HepG2 (cell line): ENCODE data around the gene GINM1. TPM values are rescaled to one million over a fixed set of nuclear protein-coding genes. Genes with fewer than 3 reads are reported as not detected.

ENCODE experiments used
- CCAR2 ChIP-seq: fragments of 200-400 bp; formaldehyde crosslinking; optimal IDR thresholded peaks from 2 replicates; pipeline ENCODE3; 2018; ENCODE audit warnings: low read depth, mild to moderate bottlenecking, low read length, moderate library complexity
- CHD2 ChIP-seq: IDR thresholded peaks from 2 replicates; pipeline ENCODE4 v1.6.1; 2011; ENCODE audit warnings: low read depth, low read length, improper control_type of control experiment
- ELF4 ChIP-seq: sonication (generic); formaldehyde crosslinking; IDR thresholded peaks from 2 replicates; pipeline ENCODE4 v1.5.0; 2020; ENCODE audit warnings: missing genetic modification reagents, mild to moderate bottlenecking, moderate library complexity, borderline replicate concordance
- IRX3 ChIP-seq: sonication (generic); formaldehyde crosslinking; IDR thresholded peaks from 2 replicates; pipeline ENCODE4 v1.8.1; 2023; ENCODE audit warnings: mild to moderate bottlenecking, low read depth, missing genetic modification reagents, borderline replicate concordance
- KLF13 ChIP-seq: sonication (generic); formaldehyde crosslinking; IDR thresholded peaks from 2 replicates; pipeline ENCODE4 v1.4.0; 2020; ENCODE audit warnings: mild to moderate bottlenecking, missing genetic modification reagents
- MED1 ChIP-seq: sonication (generic); formaldehyde crosslinking; IDR thresholded peaks from 2 replicates; pipeline ENCODE4 v1.4.0; 2020; ENCODE audit warnings: missing genetic modification reagents
- MLLT10 ChIP-seq: sonication (generic); formaldehyde crosslinking; IDR thresholded peaks from 2 replicates; pipeline ENCODE4 v1.4.0; 2020; ENCODE audit warnings: missing genetic modification reagents
- MTA3 ChIP-seq: sonication (generic); formaldehyde crosslinking; IDR thresholded peaks from 2 replicates; pipeline ENCODE4 v1.4.0; 2020; ENCODE audit warnings: missing genetic modification reagents
- POLR2G ChIP-seq: fragments of 200-400 bp; formaldehyde crosslinking; IDR thresholded peaks from 2 replicates; pipeline ENCODE4 v1.6.1; 2018; ENCODE audit warnings: mild to moderate bottlenecking, low read depth, low read length, moderate library complexity
- RBFOX2 ChIP-seq: fragments of 200-400 bp; formaldehyde crosslinking; IDR thresholded peaks from 2 replicates; pipeline ENCODE4 v1.6.1; 2017; ENCODE audit warnings: low read depth, mild to moderate bottlenecking, low read length
- SKI ChIP-seq: fragments of 450-650 bp; IDR thresholded peaks from one replicate; pipeline ENCODE4 v1.6.1; 2018; ENCODE audit warnings: mild to moderate bottlenecking; ENCODE audit not compliant: partially characterized antibody
- XBP1 ChIP-seq: sonication (generic); formaldehyde crosslinking; IDR thresholded peaks from 2 replicates; pipeline ENCODE4 v1.5.0; 2020; ENCODE audit warnings: missing genetic modification reagents
- ZFYVE20 ChIP-seq: sonication (generic); formaldehyde crosslinking; IDR thresholded peaks from 2 replicates; pipeline ENCODE4 v1.8.0; 2023; ENCODE audit warnings: low read depth, mild to moderate bottlenecking, moderate library complexity, missing genetic modification reagents, borderline replicate concordance
- ZNF205 ChIP-seq: IDR thresholded peaks from 2 replicates; pipeline ENCODE4 v1.6.1; 2018; ENCODE audit warnings: missing biosample characterization, missing genetic modification reagents
- ZNF234 ChIP-seq: sonication (generic); formaldehyde crosslinking; conservative IDR thresholded peaks from 2 replicates; pipeline ENCODE4 v1.5.1; 2020; ENCODE audit warnings: mild to moderate bottlenecking, missing genetic modification reagents
- ZNF253 ChIP-seq: sonication (generic); formaldehyde crosslinking; IDR thresholded peaks from 2 replicates; pipeline ENCODE4 v1.8.0; 2022; ENCODE audit warnings: mild to moderate bottlenecking, missing genetic modification reagents, borderline replicate concordance
- ZNF34 ChIP-seq: sonication (generic); formaldehyde crosslinking; IDR thresholded peaks from 2 replicates; pipeline ENCODE4 v1.4.0; 2020; ENCODE audit warnings: mild to moderate bottlenecking, missing genetic modification reagents, borderline replicate concordance
- ZSCAN25 ChIP-seq: sonication (generic); formaldehyde crosslinking; IDR thresholded peaks from 2 replicates; pipeline ENCODE4 v1.8.0; 2022; ENCODE audit warnings: mild to moderate bottlenecking, missing genetic modification reagents
- ZXDC ChIP-seq: sonication (generic); formaldehyde crosslinking; IDR thresholded peaks from 2 replicates; pipeline ENCODE4 v1.5.0; 2020; ENCODE audit warnings: mild to moderate bottlenecking, missing genetic modification reagents
- polyA plus RNA-seq, 8 experiments: library from polyadenylated mRNA; depleted of rRNA in 3 of 8; stranded (reverse) in 7 of 8; unstranded in 1 of 8; fragments of >200 nt; fragmentation: Illumina TruSeq in 4 of 8; extraction: Trizol in 4 of 8; gene quantifications; 2 replicates each; pipeline versions ENCODE4 v1.2.1 to v1.2.3, GENCODE V29; 2011 to 2016; ENCODE audit warnings: low read depth in 4 of 8, missing spikeins in 1 of 8, mixed read lengths in 1 of 8; ENCODE audit not compliant: insufficient read depth in 1 of 8
- total RNA-seq, 5 experiments: library from RNA; depleted of rRNA; stranded (reverse); fragments of >200 nt; fragmentation: Illumina TruSeq; extraction: Trizol; gene quantifications; 2 replicates each; pipeline ENCODE4 v1.2.3, GENCODE V29; 2016; ENCODE audit warnings: low read depth in 1 of 5
- TF ChIP-seq, protein P1 (sequence below): sonication (generic); formaldehyde crosslinking; IDR thresholded peaks from 2 replicates; pipeline ENCODE4 v1.4.0; 2020; ENCODE audit warnings: mild to moderate bottlenecking, missing genetic modification reagents, borderline replicate concordance
- TF ChIP-seq, protein P2 (sequence below): IDR thresholded peaks from 2 replicates; pipeline ENCODE4 v1.6.1; 2016; ENCODE audit warnings: low read depth, control low read depth

The GINM1 gene
- total and polyA plus RNA-seq, 2 of the 13 experiments (the other 11 are each of a cell fraction or from before 2014, with no cell fraction given): 19.4 to 27.5 TPM

GRCh38 chr6:149566410-149567193, 427 bp downstream of the GINM1 start (continued):
- no peak for TF ChIP-seq CCAR2
- no peak for TF ChIP-seq SKI
- TF ChIP-seq KLF13: no peak
- peak; percentile 86; the same call in 1 of the 2 replicates for TF ChIP-seq IRX3 (CRISPR knock-in tag)
- TF ChIP-seq RBFOX2: peak; percentile 82
- TF ChIP-seq ZNF253 (CRISPR knock-in tag): no peak
- TF ChIP-seq, protein P1, sequence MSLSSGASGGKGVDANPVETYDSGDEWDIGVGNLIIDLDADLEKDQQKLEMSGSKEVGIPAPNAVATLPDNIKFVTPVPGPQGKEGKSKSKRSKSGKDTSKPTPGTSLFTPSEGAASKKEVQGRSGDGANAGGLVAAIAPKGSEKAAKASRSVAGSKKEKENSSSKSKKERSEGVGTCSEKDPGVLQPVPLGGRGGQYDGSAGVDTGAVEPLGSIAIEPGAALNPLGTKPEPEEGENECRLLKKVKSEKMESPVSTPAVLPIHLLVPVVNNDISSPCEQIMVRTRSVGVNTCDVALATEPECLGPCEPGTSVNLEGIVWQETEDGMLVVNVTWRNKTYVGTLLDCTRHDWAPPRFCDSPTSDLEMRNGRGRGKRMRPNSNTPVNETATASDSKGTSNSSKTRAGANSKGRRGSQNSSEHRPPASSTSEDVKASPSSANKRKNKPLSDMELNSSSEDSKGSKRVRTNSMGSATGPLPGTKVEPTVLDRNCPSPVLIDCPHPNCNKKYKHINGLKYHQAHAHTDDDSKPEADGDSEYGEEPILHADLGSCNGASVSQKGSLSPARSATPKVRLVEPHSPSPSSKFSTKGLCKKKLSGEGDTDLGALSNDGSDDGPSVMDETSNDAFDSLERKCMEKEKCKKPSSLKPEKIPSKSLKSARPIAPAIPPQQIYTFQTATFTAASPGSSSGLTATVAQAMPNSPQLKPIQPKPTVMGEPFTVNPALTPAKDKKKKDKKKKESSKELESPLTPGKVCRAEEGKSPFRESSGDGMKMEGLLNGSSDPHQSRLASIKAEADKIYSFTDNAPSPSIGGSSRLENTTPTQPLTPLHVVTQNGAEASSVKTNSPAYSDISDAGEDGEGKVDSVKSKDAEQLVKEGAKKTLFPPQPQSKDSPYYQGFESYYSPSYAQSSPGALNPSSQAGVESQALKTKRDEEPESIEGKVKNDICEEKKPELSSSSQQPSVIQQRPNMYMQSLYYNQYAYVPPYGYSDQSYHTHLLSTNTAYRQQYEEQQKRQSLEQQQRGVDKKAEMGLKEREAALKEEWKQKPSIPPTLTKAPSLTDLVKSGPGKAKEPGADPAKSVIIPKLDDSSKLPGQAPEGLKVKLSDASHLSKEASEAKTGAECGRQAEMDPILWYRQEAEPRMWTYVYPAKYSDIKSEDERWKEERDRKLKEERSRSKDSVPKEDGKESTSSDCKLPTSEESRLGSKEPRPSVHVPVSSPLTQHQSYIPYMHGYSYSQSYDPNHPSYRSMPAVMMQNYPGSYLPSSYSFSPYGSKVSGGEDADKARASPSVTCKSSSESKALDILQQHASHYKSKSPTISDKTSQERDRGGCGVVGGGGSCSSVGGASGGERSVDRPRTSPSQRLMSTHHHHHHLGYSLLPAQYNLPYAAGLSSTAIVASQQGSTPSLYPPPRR: peak; percentile 33; the same call in 1 of the 2 replicates
- no peak for TF ChIP-seq XBP1 (CRISPR knock-in tag)
- peak; percentile 69 for TF ChIP-seq ZSCAN25
- TF ChIP-seq ZFYVE20 (CRISPR knock-in tag): no peak
- no peak for TF ChIP-seq MED1 (CRISPR knock-in tag)
- no peak for TF ChIP-seq CHD2
- TF ChIP-seq, protein P2, sequence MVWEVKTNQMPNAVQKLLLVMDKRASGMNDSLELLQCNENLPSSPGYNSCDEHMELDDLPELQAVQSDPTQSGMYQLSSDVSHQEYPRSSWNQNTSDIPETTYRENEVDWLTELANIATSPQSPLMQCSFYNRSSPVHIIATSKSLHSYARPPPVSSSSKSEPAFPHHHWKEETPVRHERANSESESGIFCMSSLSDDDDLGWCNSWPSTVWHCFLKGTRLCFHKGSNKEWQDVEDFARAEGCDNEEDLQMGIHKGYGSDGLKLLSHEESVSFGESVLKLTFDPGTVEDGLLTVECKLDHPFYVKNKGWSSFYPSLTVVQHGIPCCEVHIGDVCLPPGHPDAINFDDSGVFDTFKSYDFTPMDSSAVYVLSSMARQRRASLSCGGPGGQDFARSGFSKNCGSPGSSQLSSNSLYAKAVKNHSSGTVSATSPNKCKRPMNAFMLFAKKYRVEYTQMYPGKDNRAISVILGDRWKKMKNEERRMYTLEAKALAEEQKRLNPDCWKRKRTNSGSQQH: peak; percentile 68; the same call in 1 of the 2 replicates
- 0 out of 2 replicates have a peak, but pooled peaks have one; percentile 34 for TF ChIP-seq MTA3 (CRISPR knock-in tag)
- TF ChIP-seq MLLT10 (CRISPR knock-in tag): no peak
- TF ChIP-seq POLR2G: peak; percentile 73
- no peak for TF ChIP-seq ELF4
- TF ChIP-seq ZNF234 (CRISPR knock-in tag): no peak
- TF ChIP-seq ZNF205 (CRISPR knock-in tag): peak; percentile 25; the same call in 1 of the 2 replicates
- peak; percentile 73; the same call in 1 of the 2 replicates for TF ChIP-seq ZNF34 (CRISPR knock-in tag)
- TF ChIP-seq ZXDC (CRISPR knock-in tag): no peak
